Lower lobe of right lung (tissue), 2 donors: ENCODE data around the gene POLR3A. TPM values are rescaled to one million over a fixed set of nuclear protein-coding genes. Genes with fewer than 3 reads are reported as not detected.

Source experiments
- ATAC-seq, 2 donors: fragments of 200-7000 bp; cut with Tn5 transposase; one replicate each; pipeline ENCODE4 v1.9.1; 2020 to 2022; ENCODE audit warnings: mild to moderate bottlenecking in 2 of 2, moderate library complexity in 2 of 2
- DNase-seq: peaks from one replicate; pipeline ENCODE4 v3.0.0-alpha.2; 2020
- H3K27ac ChIP-seq: fragments of 200-600 bp; one replicate; pipeline ENCODE4 v1.8.0; 2022
- H3K27me3 ChIP-seq: fragments of 200-600 bp; one replicate; pipeline ENCODE4 v1.8.0; 2022; ENCODE audit warnings: low read depth
- H3K36me3 ChIP-seq: fragments of 200-600 bp; one replicate; pipeline ENCODE4 v1.8.0; 2022; ENCODE audit warnings: mild to moderate bottlenecking
- H3K4me1 ChIP-seq: fragments of 200-600 bp; one replicate; pipeline ENCODE4 v1.8.0; 2022
- H3K4me3 ChIP-seq: fragments of 200-600 bp; one replicate; pipeline ENCODE4 v1.8.0; 2022; ENCODE audit warnings: mild to moderate bottlenecking
- H3K9me3 ChIP-seq: fragments of 200-600 bp; one replicate; pipeline ENCODE4 v1.8.0; 2022
- CTCF ChIP-seq: fragments of 200-600 bp; IDR thresholded peaks from one replicate; pipeline ENCODE4 v1.8.0; 2022; ENCODE audit warnings: antibody characterized with exemption, mild to moderate bottlenecking
- intact Hi-C: fragments of 100-400 bp; cut with DNase I; formaldehyde crosslinking; loops from one replicate; pipeline ENCODE4 v1.11.0; 2022
- total RNA-seq: library from RNA; stranded (reverse); fragmentation: NEBNext Ultra II Directional; extraction: Animal tissue kit (Norgen Biotek cat#: 25700); gene quantifications from one replicate; pipeline ENCODE4 v1.2.1, GENCODE V29; 2021
- donor health status: DM: no; HTN: yes; CAD: no; lungs with severe emphysema.

Gene POLR3A
- total RNA-seq, 1 donor from 2014 or later: 11.2 TPM

GRCh38 chr10:77969114-77969513, 60.2 kb downstream of the POLR3A start:
- Histone ChIP-seq H3K36me3 (no peaks in the 10 kb centered on the region), H3K27me3 (no peaks in the 10 kb centered on the region), H3K9me3 (no peaks in the 10 kb centered on the region), H3K4me1 (peaks cover 15% of the 10 kb centered on the region), H3K27ac (no peak overlapping the region), H3K4me3 (no peak overlapping the region)
- DNase-seq: no peak
- no peak for TF ChIP-seq CTCF
- ATAC-seq: no peak
- intact Hi-C loops: no loop called here

DNA sequence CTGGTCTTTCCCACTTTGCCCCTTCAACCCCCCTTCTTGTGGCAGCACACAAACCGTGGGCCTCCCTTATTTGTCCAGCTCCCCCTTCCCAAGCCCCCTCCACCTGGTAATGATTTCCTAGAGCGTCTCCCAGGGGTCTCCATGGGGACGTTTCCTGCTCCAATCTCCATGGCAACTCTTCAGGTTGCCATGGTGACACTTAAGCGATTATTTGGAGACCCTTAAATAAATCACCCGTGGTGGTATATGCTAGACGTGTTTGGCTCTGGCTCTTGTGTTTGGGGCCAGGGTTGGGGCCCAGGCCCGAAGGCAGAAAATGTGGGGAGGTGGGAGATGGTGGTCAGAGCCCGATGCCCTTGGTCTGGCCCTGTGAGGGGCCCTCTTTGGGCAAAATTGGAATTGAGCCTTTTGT, 61.7 kb downstream of the POLR3A start:
- Histone ChIP-seq H3K36me3 (no peaks in the 10 kb centered on the region), H3K9me3 (no peaks in the 10 kb centered on the region), H3K4me1 (peaks cover 15% of the 10 kb centered on the region), H3K4me3 (no peak overlapping the region), H3K27me3 (no peaks in the 10 kb centered on the region), H3K27ac (no peak overlapping the region)
- DNase-seq (no peak), ATAC-seq (no peak)
- intact Hi-C loops: no loop called here
- no peak for TF ChIP-seq CTCF

DNA sequence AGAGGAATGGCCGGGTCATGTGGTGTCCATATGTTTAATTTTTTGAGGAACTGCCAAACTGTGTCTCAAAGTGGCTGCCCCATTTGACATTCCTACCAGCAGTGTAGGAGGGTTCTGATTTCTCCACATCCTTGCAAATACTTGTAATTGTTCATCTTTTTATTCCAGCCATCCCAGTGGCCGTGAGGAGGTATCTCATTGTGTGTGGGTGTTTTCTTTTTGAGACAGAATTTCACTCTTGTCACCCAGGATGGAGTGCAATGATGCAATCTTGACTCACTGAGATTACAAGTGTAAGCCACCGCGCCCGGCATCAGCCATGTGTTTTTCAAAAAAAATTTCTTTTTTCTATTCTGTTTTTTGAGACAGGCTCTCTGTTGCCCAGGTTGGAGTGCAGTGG, 64.0 kb downstream of the POLR3A start:
- H3K4me1 ChIP-seq: no peaks in the 10 kb centered on the region
- ATAC-seq: no peak
- intact Hi-C loops: no loop called here

GRCh38 chr10:77964811-77965210, 64.5 kb downstream of the POLR3A start:
- no peak for TF ChIP-seq CTCF
- H3K4me1 ChIP-seq: no peaks in the 10 kb centered on the region
- H3K27ac ChIP-seq: no peak overlapping the region
- no peaks in the 10 kb centered on the region for H3K9me3 ChIP-seq
- H3K36me3 ChIP-seq: no peaks in the 10 kb centered on the region
- no peak overlapping the region for H3K4me3 ChIP-seq
- intact Hi-C loops: no loop called here
- no peak for ATAC-seq
- no peak for DNase-seq
- H3K27me3 ChIP-seq: no peaks in the 10 kb centered on the region

More for the DNA sequence above, 64.0 kb downstream of the POLR3A start:
- H3K27me3 ChIP-seq: no peaks in the 10 kb centered on the region
- DNase-seq: no peak
- H3K9me3 ChIP-seq: no peaks in the 10 kb centered on the region
- TF ChIP-seq CTCF: no peak
- H3K4me3 ChIP-seq: no peak overlapping the region
- no peaks in the 10 kb centered on the region for H3K36me3 ChIP-seq
- no peak overlapping the region for H3K27ac ChIP-seq

GRCh38 chr10:77963901-77964300, 65.4 kb downstream of the POLR3A start:
- TF ChIP-seq CTCF: no peak
- Histone ChIP-seq H3K36me3 (no peaks in the 10 kb centered on the region), H3K27ac (no peak overlapping the region), H3K4me1 (no peaks in the 10 kb centered on the region), H3K9me3 (no peaks in the 10 kb centered on the region), H3K27me3 (no peaks in the 10 kb centered on the region), H3K4me3 (no peak overlapping the region)
- DNase-seq: no peak
- intact Hi-C loops: no loop called here
- ATAC-seq: no peak
